Activated naive CD8-positive, alpha-beta T cell treated with anti-CD3 and anti-CD28 coated beads, Interleukin-2, amount 10 ng/mL, durations not matched to agents 7 days and 5 days (primary cell): ENCODE results near the gene S100A11. TPM values are rescaled to one million over a fixed set of nuclear protein-coding genes. Genes with fewer than 3 reads are reported as not detected.

Source experiments
- ATAC-seq: fragments of 150-1000 bp; cut with Tn5 transposase; one replicate; pipeline ENCODE4 v1.10.0; 2021; ENCODE audit warnings: low read depth, moderate library complexity
- POLR2A ChIA-PET: fragments of 350-600 bp; sonication (Branson Sonifier 250); formaldehyde crosslinking; loops from one replicate; lab custom pipeline; 2021; ENCODE audit warnings: antibody characterized with exemption; lab: Charles Lee
- DNase-seq: peaks from one replicate; pipeline ENCODE4 v3.0.0; 2021
- H3K27ac Mint-ChIP-seq: one replicate; pipeline ENCODE4 v1.8.0; 2022; ENCODE audit warnings: mild to moderate bottlenecking, mixed read lengths
- H3K27me3 Mint-ChIP-seq: one replicate; pipeline ENCODE4 v1.8.0; 2022; ENCODE audit warnings: mild to moderate bottlenecking, moderate library complexity, mixed read lengths
- H3K36me3 Mint-ChIP-seq: one replicate; pipeline ENCODE4 v1.8.0; 2021; ENCODE audit warnings: mild to moderate bottlenecking, mixed read lengths
- H3K4me1 Mint-ChIP-seq: one replicate; pipeline ENCODE4 v1.8.0; 2021; ENCODE audit warnings: mixed read lengths
- H3K4me3 Mint-ChIP-seq: one replicate; pipeline ENCODE4 v1.8.0; 2022; ENCODE audit warnings: mild to moderate bottlenecking, moderate library complexity, mixed read lengths
- H3K9me3 Mint-ChIP-seq: one replicate; pipeline ENCODE4 v1.8.0; 2021; ENCODE audit warnings: mixed read lengths
- total RNA-seq, 2 experiments: library from RNA; stranded (reverse); gene quantifications; one replicate each; pipeline ENCODE4 v1.2.3, GENCODE V29; 2021

S100A11 gene
- total RNA-seq, 2 experiments from 2014 or later: 241 to 262 TPM

GRCh38 chr1:152049291-152050083 is 12.7 kb upstream of the S100A11 start:
- Mint-ChIP-seq H3K4me1 (peaks cover 23% of the 10 kb centered on the region), H3K27me3 (peaks cover 19% of the 10 kb centered on the region), H3K27ac (no peak overlapping the region), H3K4me3 (no peak overlapping the region), H3K9me3 (no peaks in the 10 kb centered on the region), H3K36me3 (no peaks in the 10 kb centered on the region)
- no peak for ATAC-seq
- POLR2A ChIA-PET: interaction anchor here (5.6 kb wide), 1 partner anchor 13 kb away, joined by 83 read pairs; the partner anchor contains the start of gene S100A11
- no peak for DNase-seq

- Mint-ChIP-seq H3K9me3 (no peaks in the 10 kb centered on the region), H3K4me3 (peak overlapping the region; percentile 68), H3K4me1 (peaks cover 23% of the 10 kb centered on the region), H3K27ac (peak overlapping the region; percentile 94), H3K27me3 (peaks cover 9% of the 10 kb centered on the region), H3K36me3 (no peaks in the 10 kb centered on the region)
- ATAC-seq: no peak
- POLR2A ChIA-PET: interaction anchor here (1.1 to 5.6 kb wide), 3 partner anchors 12 to 135 kb away, joined by 3 to 83 read pairs (median 5); partner anchors contain the start of gene S100A11
- no peak for DNase-seq
Measured at GRCh38 chr1:152048416-152049009, 11.7 kb upstream of the S100A11 start.

- peaks cover 23% of the 10 kb centered on the region for H3K4me1 Mint-ChIP-seq
- peak overlapping the region; percentile 94 for H3K27ac Mint-ChIP-seq
- ATAC-seq (peak; percentile 95), DNase-seq (peak; percentile 81)
- H3K9me3 Mint-ChIP-seq: no peaks in the 10 kb centered on the region
- no peaks in the 10 kb centered on the region for H3K36me3 Mint-ChIP-seq
- peaks cover 4% of the 10 kb centered on the region for H3K27me3 Mint-ChIP-seq
- peak overlapping the region; percentile 68 for H3K4me3 Mint-ChIP-seq
- POLR2A ChIA-PET: interaction anchor here (1.1 to 5.6 kb wide), 3 partner anchors 11 to 136 kb away, joined by 3 to 83 read pairs (median 5); partner anchors contain the start of gene S100A11
Measured at GRCh38 chr1:152047730-152048415, 11.1 kb upstream of the S100A11 start.

GRCh38 chr1:152047413-152047729 is 10.6 kb upstream of the S100A11 start:
- Mint-ChIP-seq H3K4me3 (peak overlapping the region; percentile 68), H3K27ac (peak overlapping the region; percentile 94), H3K9me3 (no peaks in the 10 kb centered on the region), H3K27me3 (no peaks in the 10 kb centered on the region), H3K4me1 (peaks cover 22% of the 10 kb centered on the region), H3K36me3 (no peaks in the 10 kb centered on the region)
- DNase-seq: peak; percentile 45
- no peak for ATAC-seq
- POLR2A ChIA-PET: interaction anchor here (5.6 kb wide), 1 partner anchor 11 kb away, joined by 83 read pairs; the partner anchor contains the start of gene S100A11

GRCh38 chr1:152044386-152044785 is 7.6 kb upstream of the S100A11 start:
- no peaks in the 10 kb centered on the region for H3K36me3 Mint-ChIP-seq
- POLR2A ChIA-PET: interaction anchor here (5.6 kb wide), 1 partner anchor 8 kb away, joined by 83 read pairs; the partner anchor contains the start of gene S100A11
- no peak overlapping the region for H3K27ac Mint-ChIP-seq
- no peak for DNase-seq
- H3K9me3 Mint-ChIP-seq: no peaks in the 10 kb centered on the region
- ATAC-seq: no peak
- no peak overlapping the region for H3K4me3 Mint-ChIP-seq
- H3K27me3 Mint-ChIP-seq: no peaks in the 10 kb centered on the region
- peaks cover 19% of the 10 kb centered on the region for H3K4me1 Mint-ChIP-seq

- H3K36me3 Mint-ChIP-seq: no peaks in the 10 kb centered on the region
- POLR2A ChIA-PET: interaction anchor here (5.6 kb wide), 1 partner anchor 7 kb away, joined by 83 read pairs; the partner anchor contains the start of gene S100A11
- no peak overlapping the region for H3K4me3 Mint-ChIP-seq
- no peak overlapping the region for H3K27ac Mint-ChIP-seq
- peaks cover 19% of the 10 kb centered on the region for H3K4me1 Mint-ChIP-seq
- ATAC-seq (no peak), DNase-seq (no peak)
- no peaks in the 10 kb centered on the region for H3K9me3 Mint-ChIP-seq
- no peaks in the 10 kb centered on the region for H3K27me3 Mint-ChIP-seq
Measured at GRCh38 chr1:152043870-152044269, 7.1 kb upstream of the S100A11 start.

- POLR2A ChIA-PET: no interaction called here
- Mint-ChIP-seq H3K27ac (no peak overlapping the region), H3K27me3 (no peaks in the 10 kb centered on the region), H3K36me3 (no peaks in the 10 kb centered on the region), H3K9me3 (no peaks in the 10 kb centered on the region), H3K4me1 (peaks cover 10% of the 10 kb centered on the region), H3K4me3 (no peak overlapping the region)
- DNase-seq: no peak
- ATAC-seq: no peak
Measured at GRCh38 chr1:152042030-152042429, 5.2 kb upstream of the S100A11 start.

- peaks cover 5% of the 10 kb centered on the region for H3K36me3 Mint-ChIP-seq
- no peak overlapping the region for H3K27ac Mint-ChIP-seq
- H3K27me3 Mint-ChIP-seq: no peaks in the 10 kb centered on the region
- peaks cover 9% of the 10 kb centered on the region for H3K4me1 Mint-ChIP-seq
- no peak for DNase-seq
- H3K4me3 Mint-ChIP-seq: no peak overlapping the region
- POLR2A ChIA-PET: interaction anchor here (6.5 kb wide), 1 partner anchor 7 kb away, joined by 83 read pairs; no protein-coding TSS in a partner anchor
- no peaks in the 10 kb centered on the region for H3K9me3 Mint-ChIP-seq
- no peak for ATAC-seq
Measured at GRCh38 chr1:152039886-152040285, 3.1 kb upstream of the S100A11 start.

- H3K27ac Mint-ChIP-seq: no peak overlapping the region
- no peaks in the 10 kb centered on the region for H3K27me3 Mint-ChIP-seq
- DNase-seq: no peak
- no peak overlapping the region for H3K4me3 Mint-ChIP-seq
- no peaks in the 10 kb centered on the region for H3K9me3 Mint-ChIP-seq
- H3K36me3 Mint-ChIP-seq: peaks cover 5% of the 10 kb centered on the region
- ATAC-seq: no peak
- POLR2A ChIA-PET: interaction anchor here (6.5 kb wide), 1 partner anchor 7 kb away, joined by 83 read pairs; no protein-coding TSS in a partner anchor
- H3K4me1 Mint-ChIP-seq: peaks cover 11% of the 10 kb centered on the region
Measured at GRCh38 chr1:152039461-152039860, 2.7 kb upstream of the S100A11 start.

GRCh38 chr1:152038871-152039270 is 2.1 kb upstream of the S100A11 start:
- no peak for ATAC-seq
- POLR2A ChIA-PET: interaction anchor here (6.5 kb wide), 1 partner anchor 8 kb away, joined by 83 read pairs; no protein-coding TSS in a partner anchor
- Mint-ChIP-seq H3K4me1 (peaks cover 12% of the 10 kb centered on the region), H3K9me3 (no peaks in the 10 kb centered on the region), H3K4me3 (no peak overlapping the region), H3K27ac (no peak overlapping the region), H3K27me3 (no peaks in the 10 kb centered on the region), H3K36me3 (peaks cover 9% of the 10 kb centered on the region)
- no peak for DNase-seq

GRCh38 chr1:152035539-152036266 is 1.1 kb downstream of the S100A11 start:
- Mint-ChIP-seq H3K4me3 (peak overlapping the region; percentile 96), H3K36me3 (peaks cover 35% of the 10 kb centered on the region), H3K9me3 (no peaks in the 10 kb centered on the region), H3K4me1 (peaks cover 24% of the 10 kb centered on the region), H3K27me3 (no peaks in the 10 kb centered on the region), H3K27ac (peak overlapping the region; percentile 94)
- DNase-seq (no peak), ATAC-seq (no peak)
- POLR2A ChIA-PET: interaction anchor here (1.2 to 6.5 kb wide), 4 partner anchors 11 to 138 kb away, joined by 3 to 83 read pairs (median 8); partner anchors contain the start of gene S100A10
